ENCODE data around the gene BCAT1. TPM values are rescaled to one million over a fixed set of nuclear protein-coding genes. Genes with fewer than 3 reads are reported as not detected.
"Not testable (repeated sequence)": the region's sequence is repeated elsewhere in the genome, so short reads cannot be mapped to it uniquely, and the experiment has no call there.

Gene BCAT1
- total RNA-seq, 1 experiment from 2014 or later = 107 TPM

DNA sequence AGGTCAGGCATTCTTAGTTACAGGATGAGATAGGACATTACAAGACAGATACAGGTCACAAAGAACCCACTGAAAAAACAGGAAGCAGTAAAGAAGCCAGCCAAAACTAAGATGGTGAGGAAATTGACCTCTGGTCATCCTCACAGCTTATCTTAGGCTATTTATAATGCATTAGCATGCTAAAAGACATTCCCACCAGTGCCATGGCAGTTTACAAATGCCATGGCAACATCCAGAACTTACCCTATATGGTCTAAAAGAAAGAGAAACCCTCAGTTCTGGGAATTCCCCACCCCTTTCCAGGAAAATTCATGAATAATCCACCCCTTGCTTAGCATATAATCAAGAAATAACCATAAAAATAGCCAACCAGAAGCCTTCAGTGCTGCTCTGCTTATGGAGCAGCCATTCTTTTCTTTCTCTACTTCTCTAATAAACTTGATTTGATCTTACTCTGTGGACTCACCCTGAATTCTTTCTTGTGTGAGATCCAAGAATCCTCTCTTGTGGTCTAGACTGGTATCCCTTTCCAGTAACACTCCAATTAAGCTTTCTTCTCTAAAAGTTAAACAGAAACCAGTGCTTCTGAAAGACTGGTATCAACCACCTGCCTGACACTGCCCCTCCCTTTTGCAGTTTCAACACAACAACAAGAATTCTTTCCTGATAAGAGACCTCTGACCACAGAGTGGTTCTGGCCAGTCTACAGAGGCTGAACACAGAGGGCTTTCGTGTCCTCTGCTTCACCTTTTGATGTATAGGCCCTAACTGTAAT lies 86.9 kb downstream of the BCAT1 start:
- H3K4me3 ChIP-seq = no peak overlapping the region
- peak overlapping the region; percentile 25 for H3K27ac ChIP-seq
- peaks cover 47% of the 10 kb centered on the region for H3K4me1 ChIP-seq (replicated peaks)
- peak in 1 of 2 experiments; percentile 34 for DNase-seq (ENCODE audit: low read depth in 1 of 2, low spot score in 2 of 2)
- H3K9me3 ChIP-seq (replicated peaks) = no peaks in the 10 kb centered on the region
- H3K27me3 ChIP-seq (replicated peaks) = no peaks in the 10 kb centered on the region
- peaks cover 18% of the 10 kb centered on the region for H3K36me3 ChIP-seq

DNA sequence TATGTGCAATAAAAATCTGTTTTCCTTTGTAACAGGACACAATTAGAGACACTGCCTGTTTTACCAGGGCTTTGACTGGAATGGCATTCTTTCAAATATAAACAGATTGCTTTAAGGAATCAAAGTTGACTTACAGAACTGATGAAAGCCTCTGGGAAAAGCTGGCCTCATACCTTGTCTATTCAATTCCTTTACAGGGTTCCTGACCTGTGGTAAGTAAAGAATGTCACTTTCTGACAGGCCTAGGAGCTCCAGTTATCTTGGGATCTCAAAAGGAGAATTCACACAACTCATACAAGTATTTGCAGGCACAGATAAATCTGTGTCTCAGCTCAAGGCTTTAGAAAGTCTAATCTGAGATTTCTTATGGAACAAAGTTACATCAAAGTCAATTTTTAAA lies 88.4 kb downstream of the BCAT1 start:
- Histone ChIP-seq H3K9me3 (replicated peaks) (no peaks in the 10 kb centered on the region), H3K36me3 (peaks cover 19% of the 10 kb centered on the region), H3K27ac (peak overlapping the region; percentile 25), H3K4me1 (replicated peaks) (peaks cover 54% of the 10 kb centered on the region), H3K4me3 (no peak overlapping the region), H3K27me3 (replicated peaks) (no peaks in the 10 kb centered on the region)
- peak in 1 of 2 experiments; percentile 33 for DNase-seq (ENCODE audit: low read depth in 1 of 2, low spot score in 2 of 2)

DNA sequence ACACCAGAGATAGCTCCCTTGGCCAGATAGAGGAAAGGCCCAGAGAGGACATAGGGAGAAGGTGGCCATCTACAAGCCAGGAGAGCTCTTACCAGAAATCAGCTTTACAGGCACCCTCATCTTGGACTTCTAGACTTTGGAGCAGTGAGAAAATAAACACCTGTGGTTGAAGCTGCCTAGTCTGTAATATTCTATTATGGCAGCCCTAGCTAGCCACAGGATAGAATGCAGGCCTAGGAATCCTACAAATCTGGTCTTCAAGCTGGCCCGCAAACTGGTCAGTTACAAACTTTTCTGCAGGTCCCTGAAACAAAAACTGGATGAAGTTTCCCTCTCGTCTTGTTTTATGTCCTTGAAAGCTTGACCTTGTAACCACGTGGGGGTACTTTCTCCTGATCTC lies 92.4 kb downstream of the BCAT1 start:
- Histone ChIP-seq H3K9me3 (replicated peaks) (no peaks in the 10 kb centered on the region), H3K4me3 (no peak overlapping the region), H3K4me1 (replicated peaks) (peaks cover 46% of the 10 kb centered on the region), H3K27ac (no peak overlapping the region), H3K27me3 (replicated peaks) (no peaks in the 10 kb centered on the region), H3K36me3 (peaks cover 9% of the 10 kb centered on the region; the same call in 1 of the 2 replicates)
- no peak for DNase-seq (ENCODE audit: low read depth in 1 of 2, low spot score in 2 of 2)

DNA sequence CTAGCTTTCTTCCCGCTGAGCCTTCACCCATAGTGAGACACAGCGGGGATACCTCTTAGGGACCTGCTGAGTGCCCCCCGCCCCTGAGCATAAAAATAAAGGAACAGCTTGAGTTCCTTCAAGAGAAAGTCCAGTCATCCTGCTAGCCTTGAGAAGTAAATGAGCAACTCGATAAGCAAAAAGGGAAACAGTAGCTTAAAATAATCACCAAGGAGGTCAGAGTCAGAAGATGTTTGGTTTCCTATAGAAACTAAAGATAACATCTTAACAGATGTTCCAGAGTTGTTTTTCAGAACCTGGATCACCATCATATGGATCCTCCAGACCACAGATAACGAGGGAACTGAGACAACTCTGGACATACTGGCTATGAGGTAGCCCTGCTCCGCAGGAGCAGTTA lies 94.0 kb downstream of the BCAT1 start:
- no peak for DNase-seq (ENCODE audit: low read depth in 1 of 2, low spot score in 2 of 2)
- H3K27me3 ChIP-seq (replicated peaks) = no peaks in the 10 kb centered on the region
- peak overlapping the region; percentile 74 for H3K27ac ChIP-seq
- H3K4me3 ChIP-seq = no peak overlapping the region
- H3K36me3 ChIP-seq = peaks cover 10% of the 10 kb centered on the region; the same call in 1 of the 2 replicates
- H3K4me1 ChIP-seq (replicated peaks) = peaks cover 32% of the 10 kb centered on the region
- H3K9me3 ChIP-seq (replicated peaks) = no peaks in the 10 kb centered on the region

DNA sequence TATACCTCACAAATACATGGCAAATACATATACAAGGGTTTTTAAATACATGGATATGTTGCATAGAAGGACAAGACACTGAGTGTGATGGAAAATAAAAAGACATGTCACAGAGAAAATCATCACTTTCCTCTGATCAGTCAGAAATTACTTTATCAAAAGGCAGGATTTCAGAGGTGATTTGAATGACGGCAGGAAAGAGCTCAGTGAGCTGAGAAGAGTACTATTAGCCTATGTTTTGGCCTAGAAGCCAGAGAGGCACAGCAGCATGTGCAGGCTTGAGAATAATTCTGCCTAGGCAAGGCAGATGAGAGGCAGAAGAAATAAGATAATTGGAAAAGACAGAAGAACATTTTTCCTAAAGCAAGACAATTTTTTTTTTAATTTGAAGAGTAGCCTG lies 94.9 kb downstream of the BCAT1 start:
- Histone ChIP-seq H3K36me3 (peaks cover 10% of the 10 kb centered on the region; the same call in 1 of the 2 replicates), H3K4me1 (replicated peaks) (peaks cover 32% of the 10 kb centered on the region), H3K4me3 (no peak overlapping the region), H3K27me3 (replicated peaks) (no peaks in the 10 kb centered on the region), H3K27ac (peak overlapping the region; percentile 36), H3K9me3 (replicated peaks) (no peaks in the 10 kb centered on the region)
- DNase-seq (ENCODE audit: low read depth in 1 of 2, low spot score in 2 of 2) = no peak

DNA sequence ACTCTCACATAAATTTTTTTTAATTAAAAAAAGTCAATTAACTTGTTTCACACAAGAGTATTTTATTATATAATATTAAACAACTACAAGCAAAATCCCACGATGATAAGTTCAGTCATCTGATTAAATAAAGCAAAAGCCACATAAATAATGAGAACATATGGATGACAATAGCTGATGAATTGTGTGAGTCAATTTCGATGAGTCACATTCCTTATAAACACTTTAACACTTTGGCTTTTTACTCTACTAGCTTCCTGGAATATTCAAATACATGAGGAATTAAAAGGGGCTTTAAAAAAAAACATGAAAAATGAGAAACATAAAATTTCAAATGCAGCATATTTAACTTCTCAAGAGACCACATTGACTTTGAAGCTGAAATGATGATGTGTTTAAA lies 95.3 kb downstream of the BCAT1 start:
- Histone ChIP-seq H3K27ac (peak overlapping the region; percentile 36), H3K4me3 (no peak overlapping the region)

DNA sequence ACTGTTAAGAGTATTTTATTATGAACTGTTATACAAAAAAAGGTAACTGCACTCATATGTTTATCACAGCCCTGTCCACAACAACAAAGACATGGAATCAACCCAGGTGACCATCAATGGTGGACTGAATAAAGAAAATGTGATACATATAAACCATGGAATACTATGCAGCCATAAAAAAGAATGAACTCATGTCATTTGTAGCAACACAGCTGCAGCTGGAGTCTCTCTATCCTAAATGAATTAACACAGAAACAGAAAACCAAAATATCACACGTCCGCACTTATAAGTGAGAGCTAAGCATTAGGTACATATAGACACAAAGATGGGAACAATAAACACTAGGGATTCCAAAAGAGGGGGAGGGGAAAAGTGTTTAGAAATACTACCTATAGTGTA lies 95.8 kb downstream of the BCAT1 start:
- no peak overlapping the region for H3K4me3 ChIP-seq
- no peak for DNase-seq (ENCODE audit: low read depth in 1 of 2, low spot score in 2 of 2)
- no peaks in the 10 kb centered on the region for H3K27me3 ChIP-seq (replicated peaks)
- H3K27ac ChIP-seq = no peak overlapping the region
- H3K36me3 ChIP-seq = peaks cover 14% of the 10 kb centered on the region; the same call in 1 of the 2 replicates
- H3K4me1 ChIP-seq (replicated peaks) = peaks cover 32% of the 10 kb centered on the region
- H3K9me3 ChIP-seq (replicated peaks) = no peaks in the 10 kb centered on the region

More for the DNA sequence above, 95.3 kb downstream of the BCAT1 start:
- DNase-seq (ENCODE audit: low read depth in 1 of 2, low spot score in 2 of 2) = peak in 1 of 2 experiments; percentile 60
- Histone ChIP-seq H3K36me3 (peaks cover 10% of the 10 kb centered on the region; the same call in 1 of the 2 replicates), H3K27me3 (replicated peaks) (no peaks in the 10 kb centered on the region), H3K4me1 (replicated peaks) (peaks cover 32% of the 10 kb centered on the region), H3K9me3 (replicated peaks) (no peaks in the 10 kb centered on the region)

DNA sequence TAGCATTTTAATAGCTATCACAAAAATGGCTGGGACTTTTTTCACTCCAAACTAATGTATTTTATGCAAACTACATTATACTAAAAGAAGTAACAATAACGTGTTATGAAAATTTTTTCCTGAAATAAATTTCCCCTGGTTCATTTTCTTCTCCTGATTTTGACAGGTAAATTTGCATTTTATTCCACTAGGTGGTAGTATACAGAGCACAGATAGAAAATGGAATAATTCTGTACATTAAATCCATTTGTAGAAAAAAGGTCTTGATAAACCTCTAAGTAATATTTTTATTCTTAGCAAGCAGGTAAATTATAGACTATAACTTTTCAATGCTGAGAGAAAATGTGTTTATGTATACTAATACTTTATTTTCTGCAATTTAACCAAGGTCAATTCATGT lies 96.5 kb downstream of the BCAT1 start:
- Histone ChIP-seq H3K27ac (no peak overlapping the region), H3K4me3 (no peak overlapping the region), H3K9me3 (replicated peaks) (no peaks in the 10 kb centered on the region), H3K4me1 (replicated peaks) (peaks cover 32% of the 10 kb centered on the region), H3K27me3 (replicated peaks) (no peaks in the 10 kb centered on the region), H3K36me3 (peaks cover 17% of the 10 kb centered on the region)
- DNase-seq (ENCODE audit: low read depth in 1 of 2, low spot score in 2 of 2) = no peak

DNA sequence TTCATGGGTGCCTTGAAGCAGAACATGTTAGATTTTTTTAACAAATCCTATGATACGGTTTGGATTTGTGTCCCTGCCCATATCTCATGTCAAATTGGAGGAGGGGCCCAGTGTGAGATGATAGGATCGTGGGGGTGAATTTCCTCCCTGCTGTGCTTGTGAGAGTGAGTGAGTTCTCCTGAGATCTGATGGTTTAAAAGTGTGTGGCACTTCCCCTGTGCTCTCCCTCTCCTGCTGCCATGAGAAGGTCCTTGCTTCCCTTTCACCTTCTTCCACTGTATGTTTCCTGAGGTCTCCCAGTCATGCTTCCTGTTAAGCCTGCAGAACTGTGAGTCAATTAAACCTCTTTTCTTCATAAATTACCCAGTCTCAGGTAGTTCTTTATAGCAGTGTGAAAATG lies 97.0 kb downstream of the BCAT1 start:
- not testable (repeated sequence) for H3K27me3 ChIP-seq (replicated peaks); DNase-seq (ENCODE audit: low read depth in 1 of 2, low spot score in 2 of 2); H3K9me3 ChIP-seq (replicated peaks); H3K4me3 ChIP-seq; H3K27ac ChIP-seq
- Histone ChIP-seq H3K4me1 (replicated peaks) (peaks cover 32% of the 10 kb centered on the region), H3K36me3 (peaks cover 21% of the 10 kb centered on the region)

DNA sequence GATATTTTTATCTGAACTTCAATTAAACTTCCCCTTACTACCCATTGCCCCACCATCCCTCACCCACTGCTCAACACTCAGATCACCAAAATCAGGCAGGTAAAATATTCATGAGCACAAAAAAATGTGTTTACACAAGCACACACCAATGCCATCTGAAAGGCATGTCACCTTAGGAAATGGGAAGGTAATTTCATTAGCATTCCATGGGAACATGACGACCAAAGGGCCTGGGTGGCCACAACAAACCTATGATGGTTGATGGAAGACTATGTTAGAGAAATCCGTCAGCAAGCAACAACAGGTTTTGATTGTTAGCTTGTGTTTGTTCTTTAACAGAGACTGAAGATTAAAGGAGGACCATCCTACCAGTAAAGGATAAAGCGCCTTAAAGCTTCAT lies 97.6 kb downstream of the BCAT1 start:
- no peak for DNase-seq (ENCODE audit: low read depth in 1 of 2, low spot score in 2 of 2)
- no peak overlapping the region for H3K27ac ChIP-seq
- H3K4me1 ChIP-seq (replicated peaks) = peaks cover 32% of the 10 kb centered on the region
- H3K27me3 ChIP-seq (replicated peaks) = no peaks in the 10 kb centered on the region
- peaks cover 21% of the 10 kb centered on the region for H3K36me3 ChIP-seq
- no peaks in the 10 kb centered on the region for H3K9me3 ChIP-seq (replicated peaks)
- H3K4me3 ChIP-seq = no peak overlapping the region

DNA sequence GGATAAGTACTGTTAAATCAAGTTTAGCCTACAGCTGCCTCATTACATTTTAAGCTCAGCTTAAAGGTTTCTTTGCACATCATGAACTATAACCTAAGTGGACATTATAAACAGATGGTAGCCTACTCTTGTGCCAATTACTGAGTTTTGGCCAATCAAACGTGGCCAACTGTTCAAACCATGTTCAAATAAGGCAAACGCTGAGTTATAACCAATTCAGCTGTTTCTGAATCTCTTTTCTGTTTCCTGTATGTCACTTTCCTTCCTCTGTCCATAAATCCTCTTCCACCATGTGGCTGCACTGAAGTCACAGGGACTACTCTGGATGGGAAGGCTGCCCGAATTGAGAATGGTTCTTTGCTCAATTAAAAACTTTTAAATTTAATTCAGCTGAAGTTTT lies 98.4 kb downstream of the BCAT1 start:
- Histone ChIP-seq H3K4me1 (replicated peaks) (peaks cover 24% of the 10 kb centered on the region), H3K27me3 (replicated peaks) (no peaks in the 10 kb centered on the region), H3K9me3 (replicated peaks) (no peaks in the 10 kb centered on the region), H3K4me3 (no peak overlapping the region), H3K36me3 (peaks cover 18% of the 10 kb centered on the region), H3K27ac (no peak overlapping the region)
- no peak for DNase-seq (ENCODE audit: low read depth in 1 of 2, low spot score in 2 of 2)

DNA sequence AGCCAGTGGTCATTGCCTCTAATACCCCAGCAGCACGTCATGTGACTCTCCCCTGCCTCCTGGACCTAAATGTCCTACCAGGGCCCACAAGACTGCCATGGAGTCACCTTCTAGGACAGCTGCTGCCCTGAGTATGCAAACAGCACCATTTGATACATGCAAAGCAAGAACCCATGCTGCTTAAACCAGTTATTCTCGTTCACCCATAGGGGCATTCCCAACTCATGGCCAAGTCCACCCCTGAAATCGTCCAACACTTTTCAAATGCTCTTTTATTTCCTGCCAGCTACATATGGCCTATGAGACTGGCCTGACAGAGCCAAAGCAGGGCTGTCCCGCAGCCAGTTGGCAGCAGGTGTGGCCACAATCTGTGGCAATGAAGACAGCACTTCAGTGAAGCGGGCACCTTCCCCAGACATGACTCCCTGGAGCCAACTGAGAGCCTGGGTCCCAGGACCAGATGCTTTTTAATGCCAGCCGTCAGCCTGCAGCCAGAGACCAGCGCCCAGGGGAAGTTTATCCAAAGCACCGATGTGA lies 99.9 kb downstream of the BCAT1 start:
- DNase-seq (ENCODE audit: low read depth in 1 of 2, low spot score in 2 of 2) = no peak
- H3K9me3 ChIP-seq (replicated peaks) = no peaks in the 10 kb centered on the region
- no peaks in the 10 kb centered on the region for H3K27me3 ChIP-seq (replicated peaks)
- no peak overlapping the region for H3K27ac ChIP-seq
- no peak overlapping the region for H3K4me3 ChIP-seq
- peaks cover 10% of the 10 kb centered on the region for H3K4me1 ChIP-seq (replicated peaks)
- peaks cover 18% of the 10 kb centered on the region for H3K36me3 ChIP-seq

DNA sequence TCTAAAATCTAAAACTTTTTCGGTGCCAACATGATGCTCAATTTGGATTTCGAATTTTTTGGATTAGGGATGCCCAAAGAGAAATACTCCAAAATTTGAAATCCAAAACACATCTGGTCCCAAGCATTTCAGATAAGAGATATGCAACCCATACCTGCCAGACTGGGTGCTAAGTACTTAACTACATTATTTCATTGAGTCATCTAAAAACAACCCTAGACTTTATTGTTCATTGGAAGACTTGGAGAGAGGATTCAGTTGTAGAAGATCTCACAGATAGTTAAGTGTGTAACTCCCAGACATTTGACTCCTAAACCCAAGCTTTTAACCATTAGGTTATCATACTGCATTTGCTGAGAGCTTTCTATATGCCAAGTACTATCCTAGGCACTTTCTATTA lies 102.2 kb downstream of the BCAT1 start:
- no peak for DNase-seq (ENCODE audit: low read depth in 1 of 2, low spot score in 2 of 2)
- no peaks in the 10 kb centered on the region for H3K9me3 ChIP-seq (replicated peaks)
- H3K4me1 ChIP-seq (replicated peaks) = no peaks in the 10 kb centered on the region
- no peak overlapping the region for H3K4me3 ChIP-seq
- no peaks in the 10 kb centered on the region for H3K27me3 ChIP-seq (replicated peaks)
- no peak overlapping the region for H3K27ac ChIP-seq
- peaks cover 21% of the 10 kb centered on the region for H3K36me3 ChIP-seq

DNA sequence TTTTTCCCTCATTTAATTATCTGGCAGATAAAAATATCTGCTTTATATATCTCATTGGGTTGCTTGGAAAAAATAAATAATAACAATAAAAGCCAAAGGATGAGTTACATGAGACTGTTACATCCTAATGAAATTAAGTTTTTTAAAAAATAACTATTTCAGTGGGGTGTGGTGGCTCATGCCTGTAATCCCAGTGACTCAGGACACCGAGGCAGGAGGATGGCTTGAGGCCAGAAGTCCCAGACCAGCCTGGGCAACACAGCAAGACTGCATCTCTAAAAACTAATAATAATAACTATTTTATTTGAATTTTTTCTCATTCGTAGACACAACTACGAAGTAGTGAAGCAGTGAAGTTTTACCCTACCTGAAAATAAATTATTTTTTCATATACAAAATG lies 103.3 kb downstream of the BCAT1 start:
- Histone ChIP-seq H3K27ac (0 out of 2 replicates have a peak overlapping the region, but pooled peaks have one; percentile 28), H3K4me1 (replicated peaks) (peaks cover 1% of the 10 kb centered on the region; the same call in 1 of the 2 replicates), H3K9me3 (replicated peaks) (no peaks in the 10 kb centered on the region), H3K27me3 (replicated peaks) (no peaks in the 10 kb centered on the region), H3K4me3 (no peak overlapping the region), H3K36me3 (peaks cover 30% of the 10 kb centered on the region)
- no peak for DNase-seq (ENCODE audit: low read depth in 1 of 2, low spot score in 2 of 2)
